Sigmoid colon (tissue), 4 donors: Measurements from ENCODE around the gene POMZP3.
"Not testable (repeated sequence)": the region's sequence is repeated elsewhere in the genome, so short reads cannot be mapped to it uniquely, and the experiment has no call there.

ENCODE experiments used
- CTCF ChIP-seq, 4 experiments: fragments of 450-650 bp in 3 of 4; fragments of 200-600 bp in 1 of 4; IDR thresholded peaks; one replicate each; pipeline ENCODE4 v1.5.1; 2016 to 2019; ENCODE audit warnings: antibody characterized with exemption in 4 of 4, mild to moderate bottlenecking in 3 of 4, moderate library complexity in 2 of 4
- EP300 ChIP-seq, 4 donors: sonication (generic); formaldehyde crosslinking; IDR thresholded peaks; one replicate each; pipeline ENCODE4 v1.6.1; 2017; ENCODE audit warnings: antibody characterized with exemption in 4 of 4
- POLR2AphosphoS5 ChIP-seq, 4 donors: sonication (generic); formaldehyde crosslinking; IDR thresholded peaks; one replicate each; pipeline ENCODE4 v1.6.1; 2017; ENCODE audit warnings: antibody characterized with exemption in 4 of 4

GRCh38 chr7:76608469-76608868, 18.6 kb downstream of the POMZP3 start:
- not testable (repeated sequence) for TF ChIP-seq CTCF, POLR2AphosphoS5, EP300 (IDR thresholded peaks at IDR 0.05)
